SH-SY5Y (cell line): ENCODE data around the gene TUBGCP2.

ENCODE experiments used
- GATA2 ChIP-seq: IDR thresholded peaks from 2 replicates; pipeline ENCODE4 v1.6.1; 2011; ENCODE audit warnings: mild to moderate bottlenecking, low read depth, low read length
- GATA3 ChIP-seq: IDR thresholded peaks from 2 replicates; pipeline ENCODE4 v1.6.1; 2011; ENCODE audit warnings: low read depth, mild to moderate bottlenecking, low read length, moderate library complexity

DNA sequence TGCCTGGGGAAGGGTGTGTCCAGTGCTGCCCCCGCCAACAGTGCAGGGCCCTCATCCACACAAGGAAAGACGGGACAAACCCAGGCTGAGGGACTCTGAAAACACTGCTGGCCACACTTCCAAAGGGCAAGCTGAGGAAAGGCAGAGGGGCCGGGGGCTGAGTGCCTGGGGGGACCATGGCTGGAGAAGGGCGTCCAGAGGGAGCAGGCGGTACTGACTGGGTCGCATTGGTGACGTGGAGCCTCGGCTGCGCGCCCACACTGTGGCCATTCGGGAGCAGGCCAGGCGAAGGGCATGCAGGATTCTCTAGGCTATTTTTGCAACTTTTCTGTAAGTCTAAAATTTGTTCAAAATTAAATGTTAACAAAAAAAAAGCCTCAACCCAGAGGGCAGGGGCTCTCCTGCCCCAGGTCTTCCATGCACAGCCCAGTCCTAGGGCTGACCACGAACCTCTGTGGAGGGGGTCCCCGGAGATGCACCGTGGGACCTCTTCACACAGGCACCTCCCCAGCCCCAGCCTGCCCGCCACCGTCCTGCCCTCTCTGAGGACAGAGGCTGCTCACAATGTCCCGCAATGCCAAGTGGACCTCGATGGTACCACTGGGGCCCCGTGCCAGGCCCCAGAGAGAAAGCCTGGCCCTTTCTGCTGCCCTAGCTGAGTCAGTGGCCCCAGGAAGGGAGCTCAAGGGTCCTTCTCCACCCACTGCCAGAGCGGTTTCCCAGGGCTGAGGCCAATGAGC lies 42.4 kb downstream of the TUBGCP2 start:
- TF ChIP-seq GATA3 (no peak), GATA2 (no peak)
